Purkinje cell (primary cell): Measurements from ENCODE around the gene FADD. TPM values are rescaled to one million over a fixed set of nuclear protein-coding genes. Genes with fewer than 3 reads are reported as not detected.

Experiments used
- polyA plus RNA-seq: library from polyadenylated mRNA; unstranded; fragments of >200 nt; fragmentation: Nextera tagmentation; gene quantifications from 2 replicates; pipeline ENCODE4 v1.2.1, GENCODE V29; 2014

Gene FADD, protein sequence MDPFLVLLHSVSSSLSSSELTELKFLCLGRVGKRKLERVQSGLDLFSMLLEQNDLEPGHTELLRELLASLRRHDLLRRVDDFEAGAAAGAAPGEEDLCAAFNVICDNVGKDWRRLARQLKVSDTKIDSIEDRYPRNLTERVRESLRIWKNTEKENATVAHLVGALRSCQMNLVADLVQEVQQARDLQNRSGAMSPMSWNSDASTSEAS
- polyA plus RNA-seq, result not detected in 2 replicates

GRCh38 chr11:70202920-70203750 is at the start of gene FADD:
Gene FADD (plus strand): TSS chr11:70203296. CDS start chr11:70203460, 164 bp downstream.

Other genes with a start within 250 kb of the FADD start
- gene ANO1, start 125.0 kb upstream of the FADD start, polyA plus RNA-seq, result 28.8 and 38.3 TPM in 2 replicates
- 20.7 and 25.4 TPM in 2 replicates for gene PPFIA1, start 67.4 kb downstream of the FADD start, polyA plus RNA-seq
- gene CTTN, start 195.2 kb downstream of the FADD start, polyA plus RNA-seq, result 26.9 and 34.6 TPM in 2 replicates